GM23338 (cell line): ENCODE results near the gene SART3. TPM values are rescaled to one million over a fixed set of nuclear protein-coding genes. Genes with fewer than 3 reads are reported as not detected.

Experiments
- ATAC-seq: fragments of 200-7000 bp; cut with Tn5 transposase; 3 replicates; pipeline ENCODE4 v1.9.1; 2020
- DNase-seq: peaks from one replicate; pipeline ENCODE4 v3.0.0-alpha.2; 2015; ENCODE audit warnings: low spot score
- H2AFZ ChIP-seq: fragments of 200-600 bp; sonication (generic); 2 replicates; pipeline ENCODE4 v1.8.0; 2016; ENCODE audit warnings: antibody characterized with exemption, mild to moderate bottlenecking, moderate library complexity
- H3F3A ChIP-seq: fragments of 200-600 bp; sonication (generic); replicated peaks from 2 replicates; pipeline ENCODE4 v1.8.0; 2017; ENCODE audit warnings: antibody characterized with exemption, mixed run types, low read depth
- H3K27ac ChIP-seq: fragments of 200-600 bp; sonication (generic); 2 replicates; pipeline ENCODE4 v1.6.1; 2016; ENCODE audit warnings: low read depth
- H3K27me3 ChIP-seq: fragments of 200-600 bp; sonication (generic); 2 replicates; pipeline ENCODE4 v1.8.0; 2016; ENCODE audit warnings: mild to moderate bottlenecking, mixed run types, moderate library complexity; ENCODE audit not compliant: insufficient read depth
- H3K36me3 ChIP-seq: fragments of 200-600 bp; sonication (generic); 2 replicates; pipeline ENCODE4 v1.8.0; 2016; ENCODE audit warnings: mild to moderate bottlenecking; ENCODE audit not compliant: insufficient read depth
- H3K4me1 ChIP-seq: fragments of 200-600 bp; sonication (generic); 2 replicates; pipeline ENCODE4 v1.8.0; 2016; ENCODE audit warnings: mild to moderate bottlenecking, moderate library complexity; ENCODE audit not compliant: insufficient read depth
- H3K4me2 ChIP-seq: fragments of 200-600 bp; sonication (generic); 2 replicates; pipeline ENCODE4 v1.7.1; 2017; ENCODE audit warnings: mixed run types
- H3K4me3 ChIP-seq: fragments of 200-600 bp; sonication (generic); 2 replicates; pipeline ENCODE4 v1.6.1; 2016; ENCODE audit warnings: mixed run types
- H3K79me2 ChIP-seq: fragments of 200-600 bp; sonication (generic); replicated peaks from 2 replicates; pipeline ENCODE4 v1.8.0; 2017; ENCODE audit warnings: mild to moderate bottlenecking; ENCODE audit not compliant: insufficient read depth
- H3K9me2 ChIP-seq: fragments of 200-600 bp; sonication (generic); 2 replicates; pipeline ENCODE4 v1.8.0; 2017; ENCODE audit not compliant: insufficient read depth
- H4K20me1 ChIP-seq: fragments of 200-600 bp; sonication (generic); replicated peaks from 2 replicates; pipeline ENCODE4 v1.8.0; 2017; ENCODE audit warnings: mild to moderate bottlenecking; ENCODE audit not compliant: insufficient read depth
- H3K27ac Mint-ChIP-seq: 2 replicates; pipeline ENCODE4 v1.8.0; 2020; ENCODE audit warnings: inconsistent platforms, mild to moderate bottlenecking, moderate library complexity, mixed read lengths
- H3K27me3 Mint-ChIP-seq: 3 replicates; pipeline ENCODE4 v1.8.0; 2022; ENCODE audit warnings: low read depth, mild to moderate bottlenecking, moderate library complexity, mixed read lengths, inconsistent platforms; ENCODE audit not compliant: insufficient read depth, poor library complexity
- H3K36me3 Mint-ChIP-seq: 3 replicates; pipeline ENCODE4 v1.8.0; 2021; ENCODE audit warnings: low read depth, mild to moderate bottlenecking, inconsistent platforms, moderate library complexity, mixed read lengths
- H3K4me1 Mint-ChIP-seq: 3 replicates; pipeline ENCODE4 v1.8.0; 2020; ENCODE audit warnings: mild to moderate bottlenecking, inconsistent platforms, mixed read lengths
- H3K4me3 Mint-ChIP-seq: 3 replicates; pipeline ENCODE4 v1.8.0; 2021; ENCODE audit warnings: moderate library complexity, mild to moderate bottlenecking, inconsistent platforms, mixed read lengths
- H3K9me3 Mint-ChIP-seq: 3 replicates; pipeline ENCODE4 v1.8.0; 2020; ENCODE audit warnings: moderate library complexity, mild to moderate bottlenecking, inconsistent platforms, mixed read lengths
- NANOG ChIP-seq: IDR thresholded peaks from 2 replicates; pipeline ENCODE4 v1.6.1; 2016; ENCODE audit warnings: antibody characterized with exemption, borderline replicate concordance
- STAT1 ChIP-seq: IDR thresholded peaks from one replicate; pipeline ENCODE4 v1.6.1; 2016; ENCODE audit warnings: antibody characterized with exemption; ENCODE audit not compliant: unreplicated experiment
- ZNF114 ChIP-seq: fragments of 250-450 bp; sonication (Bioruptor Pico); IDR thresholded peaks from 2 replicates; pipeline ENCODE4 v1.5.0; 2020; ENCODE audit warnings: mild to moderate bottlenecking, moderate library complexity
- polyA plus RNA-seq: library from polyadenylated mRNA; unstranded; fragments of >200 nt; fragmentation: Nextera tagmentation; extraction: Ambion mirVana; gene quantifications from 2 replicates; pipeline ENCODE4 v1.2.1, GENCODE V29; 2016
- total RNA-seq: library from RNA; depleted of rRNA; stranded (reverse); fragments of >200 nt; shearing (Covaris generic); gene quantifications from 2 replicates; pipeline ENCODE4 v1.2.3, GENCODE V29; 2014
- TF ChIP-seq, protein P1 (sequence below): fragments of 250-450 bp; sonication (Bioruptor Pico); IDR thresholded peaks from 2 replicates; pipeline ENCODE4 v1.5.0; 2020; ENCODE audit warnings: mild to moderate bottlenecking, moderate library complexity

SART3 gene
- total and polyA plus RNA-seq, 2 experiments from 2014 or later, result 49.8 to 112 TPM

DNA sequence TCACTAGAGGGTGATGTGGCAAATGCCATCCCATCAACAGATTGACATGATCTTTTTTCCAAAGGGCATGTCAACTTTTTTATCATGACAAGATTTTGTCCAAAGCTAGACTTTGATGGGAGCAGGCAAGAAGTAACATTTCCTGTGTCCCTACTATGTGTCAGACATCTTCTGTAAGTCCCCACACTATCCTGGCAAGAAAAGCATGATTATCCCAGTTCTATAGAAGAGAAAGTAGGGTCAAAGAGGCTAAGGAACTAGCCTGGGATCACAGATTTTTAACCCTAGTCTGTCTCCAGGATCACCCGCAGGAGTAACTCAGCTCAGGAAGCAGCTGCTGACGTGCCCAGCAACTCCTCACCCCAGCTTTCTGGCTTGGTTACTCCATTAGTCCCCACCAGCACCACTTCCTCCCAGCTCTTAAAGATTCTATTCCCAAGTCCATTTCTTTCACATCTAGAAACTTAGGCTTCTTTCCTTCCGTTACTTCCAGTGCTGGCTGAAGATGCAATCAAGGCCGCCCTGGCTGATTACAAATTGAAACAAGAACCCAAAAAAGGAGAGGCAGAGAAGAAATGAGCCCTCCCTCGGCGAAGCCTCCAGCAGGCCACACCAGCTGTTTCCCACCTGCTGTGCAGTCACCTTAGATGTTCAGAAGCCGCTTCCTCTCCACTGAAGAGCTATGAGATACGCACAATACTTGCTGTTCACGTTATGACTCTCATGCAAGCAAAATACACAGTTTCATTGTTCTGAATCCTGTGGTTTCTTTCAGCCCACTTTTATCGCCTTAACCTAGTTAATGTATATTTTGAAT is 7.6 kb upstream of the SART3 start (continued):
- TF ChIP-seq, protein P1, sequence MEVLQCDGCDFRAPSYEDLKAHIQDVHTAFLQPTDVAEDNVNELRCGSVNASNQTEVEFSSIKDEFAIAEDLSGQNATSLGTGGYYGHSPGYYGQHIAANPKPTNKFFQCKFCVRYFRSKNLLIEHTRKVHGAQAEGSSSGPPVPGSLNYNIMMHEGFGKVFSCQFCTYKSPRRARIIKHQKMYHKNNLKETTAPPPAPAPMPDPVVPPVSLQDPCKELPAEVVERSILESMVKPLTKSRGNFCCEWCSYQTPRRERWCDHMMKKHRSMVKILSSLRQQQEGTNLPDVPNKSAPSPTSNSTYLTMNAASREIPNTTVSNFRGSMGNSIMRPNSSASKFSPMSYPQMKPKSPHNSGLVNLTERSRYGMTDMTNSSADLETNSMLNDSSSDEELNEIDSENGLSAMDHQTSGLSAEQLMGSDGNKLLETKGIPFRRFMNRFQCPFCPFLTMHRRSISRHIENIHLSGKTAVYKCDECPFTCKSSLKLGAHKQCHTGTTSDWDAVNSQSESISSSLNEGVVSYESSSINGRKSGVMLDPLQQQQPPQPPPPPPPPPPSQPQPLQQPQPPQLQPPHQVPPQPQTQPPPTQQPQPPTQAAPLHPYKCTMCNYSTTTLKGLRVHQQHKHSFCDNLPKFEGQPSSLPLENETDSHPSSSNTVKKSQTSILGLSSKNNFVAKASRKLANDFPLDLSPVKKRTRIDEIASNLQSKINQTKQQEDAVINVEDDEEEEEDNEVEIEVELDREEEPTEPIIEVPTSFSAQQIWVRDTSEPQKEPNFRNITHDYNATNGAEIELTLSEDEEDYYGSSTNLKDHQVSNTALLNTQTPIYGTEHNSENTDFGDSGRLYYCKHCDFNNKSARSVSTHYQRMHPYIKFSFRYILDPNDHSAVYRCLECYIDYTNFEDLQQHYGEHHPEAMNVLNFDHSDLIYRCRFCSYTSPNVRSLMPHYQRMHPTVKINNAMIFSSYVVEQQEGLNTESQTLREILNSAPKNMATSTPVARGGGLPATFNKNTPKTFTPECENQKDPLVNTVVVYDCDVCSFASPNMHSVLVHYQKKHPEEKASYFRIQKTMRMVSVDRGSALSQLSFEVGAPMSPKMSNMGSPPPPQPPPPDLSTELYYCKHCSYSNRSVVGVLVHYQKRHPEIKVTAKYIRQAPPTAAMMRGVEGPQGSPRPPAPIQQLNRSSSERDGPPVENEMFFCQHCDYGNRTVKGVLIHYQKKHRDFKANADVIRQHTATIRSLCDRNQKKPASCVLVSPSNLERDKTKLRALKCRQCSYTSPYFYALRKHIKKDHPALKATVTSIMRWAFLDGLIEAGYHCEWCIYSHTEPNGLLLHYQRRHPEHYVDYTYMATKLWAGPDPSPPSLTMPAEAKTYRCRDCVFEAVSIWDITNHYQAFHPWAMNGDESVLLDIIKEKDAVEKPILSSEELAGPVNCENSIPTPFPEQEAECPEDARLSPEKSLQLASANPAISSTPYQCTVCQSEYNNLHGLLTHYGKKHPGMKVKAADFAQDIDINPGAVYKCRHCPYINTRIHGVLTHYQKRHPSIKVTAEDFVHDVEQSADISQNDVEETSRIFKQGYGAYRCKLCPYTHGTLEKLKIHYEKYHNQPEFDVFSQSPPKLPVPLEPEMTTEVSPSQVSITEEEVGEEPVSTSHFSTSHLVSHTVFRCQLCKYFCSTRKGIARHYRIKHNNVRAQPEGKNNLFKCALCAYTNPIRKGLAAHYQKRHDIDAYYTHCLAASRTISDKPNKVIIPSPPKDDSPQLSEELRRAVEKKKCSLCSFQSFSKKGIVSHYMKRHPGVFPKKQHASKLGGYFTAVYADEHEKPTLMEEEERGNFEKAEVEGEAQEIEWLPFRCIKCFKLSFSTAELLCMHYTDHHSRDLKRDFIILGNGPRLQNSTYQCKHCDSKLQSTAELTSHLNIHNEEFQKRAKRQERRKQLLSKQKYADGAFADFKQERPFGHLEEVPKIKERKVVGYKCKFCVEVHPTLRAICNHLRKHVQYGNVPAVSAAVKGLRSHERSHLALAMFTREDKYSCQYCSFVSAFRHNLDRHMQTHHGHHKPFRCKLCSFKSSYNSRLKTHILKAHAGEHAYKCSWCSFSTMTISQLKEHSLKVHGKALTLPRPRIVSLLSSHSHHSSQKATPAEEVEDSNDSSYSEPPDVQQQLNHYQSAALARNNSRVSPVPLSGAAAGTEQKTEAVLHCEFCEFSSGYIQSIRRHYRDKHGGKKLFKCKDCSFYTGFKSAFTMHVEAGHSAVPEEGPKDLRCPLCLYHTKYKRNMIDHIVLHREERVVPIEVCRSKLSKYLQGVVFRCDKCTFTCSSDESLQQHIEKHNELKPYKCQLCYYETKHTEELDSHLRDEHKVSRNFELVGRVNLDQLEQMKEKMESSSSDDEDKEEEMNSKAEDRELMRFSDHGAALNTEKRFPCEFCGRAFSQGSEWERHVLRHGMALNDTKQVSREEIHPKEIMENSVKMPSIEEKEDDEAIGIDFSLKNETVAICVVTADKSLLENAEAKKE (CRISPR knock-in tag), result no peak
- TF ChIP-seq STAT1 (no peak), NANOG (no peak)

DNA sequence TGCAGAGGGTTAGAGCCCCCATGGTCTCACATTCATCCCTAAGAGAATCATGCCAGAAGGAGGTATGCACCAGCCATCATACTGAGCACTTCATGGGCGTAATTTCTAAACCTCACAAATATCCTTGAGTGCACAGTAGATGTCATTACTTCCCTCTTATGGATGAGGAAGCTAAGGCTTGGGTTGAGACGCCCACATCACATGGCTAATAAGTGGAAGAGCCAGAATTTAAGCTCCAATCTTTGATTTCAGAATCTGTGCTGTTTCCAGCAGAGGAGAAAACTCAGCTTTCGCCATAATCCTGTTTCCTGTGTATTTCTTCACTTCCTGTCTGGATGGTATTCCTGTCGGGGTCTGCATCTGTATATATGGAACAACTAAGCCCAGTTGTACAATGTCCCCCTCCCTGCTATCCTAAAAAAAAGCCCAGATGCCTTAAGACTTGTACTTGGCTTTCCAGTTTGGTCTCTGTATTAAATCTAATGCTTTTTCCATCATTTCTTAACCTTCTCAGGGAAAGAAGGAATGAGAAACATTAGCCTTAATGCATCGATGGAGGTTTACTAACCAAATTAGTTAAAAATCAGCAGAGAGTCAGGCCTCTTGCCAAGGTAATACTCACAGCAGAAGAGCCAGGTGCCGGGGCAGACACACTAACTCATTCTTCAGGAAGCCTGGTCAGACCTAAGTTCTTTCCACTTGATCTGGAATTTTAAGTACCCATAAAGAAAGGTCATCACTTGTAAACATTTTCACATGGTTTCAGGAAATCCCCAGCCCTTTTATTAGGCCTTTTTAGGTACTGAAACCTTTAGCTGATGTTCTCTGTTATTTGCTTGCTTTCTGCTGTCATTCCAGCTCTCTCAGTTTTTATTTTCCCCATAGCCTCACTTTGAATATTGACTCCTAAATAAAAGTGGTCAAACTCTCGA is 6.7 kb upstream of the SART3 start:
- Histone ChIP-seq H3K36me3 (peaks cover 50% of the 10 kb centered on the region), H3K4me1 (no peaks in the 10 kb centered on the region), H3F3A (peaks cover 8% of the 10 kb centered on the region; the same call in 1 of the 2 replicates), H3K79me2 (peaks cover 19% of the 10 kb centered on the region), H3K4me3 (no peak overlapping the region), H3K9me2 (no peaks in the 10 kb centered on the region), H3K27ac (no peak overlapping the region), H4K20me1 (peaks cover 7% of the 10 kb centered on the region; the same call in 1 of the 2 replicates), H3K27me3 (no peaks in the 10 kb centered on the region), H3K4me2 (no peak overlapping the region), H2AFZ (no peak overlapping the region)
- DNase-seq, result no peak
- Mint-ChIP-seq H3K27me3 (no peaks in the 10 kb centered on the region), H3K27ac (no peak overlapping the region), H3K4me3 (no peak overlapping the region), H3K4me1 (no peaks in the 10 kb centered on the region; the same call in 2 of the 3 replicates), H3K9me3 (no peaks in the 10 kb centered on the region), H3K36me3 (peaks cover 53% of the 10 kb centered on the region)
- TF ChIP-seq ZNF114 (CRISPR knock-in tag), result no peak
- ATAC-seq, result no peak
